HepG2 (cell line): ENCODE results near the gene WNT10A. TPM values are rescaled to one million over a fixed set of nuclear protein-coding genes. Genes with fewer than 3 reads are reported as not detected.

Experiments
- ATAC-seq: fragments of 200-7000 bp; cut with Tn5 transposase; 3 replicates; pipeline ENCODE4 v1.9.1; 2020; ENCODE audit warnings: mild to moderate bottlenecking, moderate library complexity
- BruUV-seq: library from RNA; stranded (reverse); fragments of 400-500 nt; replicated peaks from 2 replicates; lab custom pipeline; 2021; lab: Mats Ljungman, UMichigan
- CTCF ChIA-PET: fragments of 300-600 bp; formaldehyde crosslinking; extraction: SDS; loops from one replicate; lab custom pipeline; 2021; ENCODE audit warnings: low total read pairs, inconsistent platforms, low intra/inter-chr PET ratio; lab: Yijun Ruan, JAX
- POLR2A ChIA-PET: fragments of 350-600 bp; sonication (Branson Sonifier 250); formaldehyde crosslinking; loops from one replicate; lab custom pipeline; 2020; ENCODE audit warnings: antibody characterized with exemption, inconsistent platforms; lab: Yijun Ruan, JAX
- DNase-seq: peaks from one replicate; pipeline ENCODE4 v3.0.0-alpha.2; 2015; ENCODE audit warnings: low spot score
- FAIRE-seq: peaks from 3 replicates; lab custom pipeline; 2011; peaks lifted over from hg19 to GRCh38; lab: Jason Lieb, UNC
- H2AFZ ChIP-seq: one replicate; pipeline ENCODE4 v1.6.1; 2011; ENCODE audit warnings: low read length, inconsistent platforms
- H3K27ac ChIP-seq: fragments of 300-600 bp; 3 replicates; pipeline ENCODE4 v1.8.0; 2011; ENCODE audit warnings: mixed run types, mild to moderate bottlenecking, mixed read lengths, low read length, inconsistent platforms; ENCODE audit not compliant: insufficient read depth; ENCODE audit errors: extremely low read length
- H3K27me3 ChIP-seq, 2 experiments: fragments of 200-600 bp in 1 of 2; 2 replicates in 1 of 2; 3 replicates in 1 of 2; pipeline versions ENCODE4 v1.6.0 to v1.8.0; 2011; ENCODE audit warnings: low read length in 2 of 2, mild to moderate bottlenecking in 2 of 2, moderate library complexity in 2 of 2, inconsistent platforms in 1 of 2; ENCODE audit not compliant: insufficient read depth in 2 of 2, control insufficient read depth in 1 of 2
- H3K36me3 ChIP-seq, 2 experiments: fragments of 200-600 bp in 1 of 2; replicated peaks in 1 of 2; 2 replicates in 1 of 2; 3 replicates in 1 of 2; pipeline versions ENCODE4 v1.5.1 to v1.8.0; 2011; ENCODE audit warnings: low read length in 2 of 2, inconsistent platforms in 1 of 2; ENCODE audit not compliant: insufficient read depth in 2 of 2, control insufficient read depth in 1 of 2
- H3K4me1 ChIP-seq: 2 replicates; pipeline ENCODE4 v1.5.1; 2012; ENCODE audit warnings: low read length, inconsistent platforms; ENCODE audit not compliant: insufficient read depth
- H3K4me2 ChIP-seq: 2 replicates; pipeline ENCODE4 v1.6.0; 2011; ENCODE audit warnings: low read depth, low read length, inconsistent platforms
- H3K4me3 ChIP-seq, 3 experiments: fragments of 200-600 bp in 1 of 3; sonication (generic), shearing (Covaris generic) in 1 of 3; replicated peaks in 1 of 3; 2 replicates each; pipeline ENCODE4 v1.5.1; 2011 to 2016; ENCODE audit warnings: low read length in 3 of 3, inconsistent platforms in 2 of 3, low read depth in 2 of 3, mild to moderate bottlenecking in 2 of 3, control low read depth in 1 of 3, mixed read lengths in 1 of 3; ENCODE audit not compliant: insufficient read depth in 1 of 3
- H3K79me2 ChIP-seq: one replicate; pipeline ENCODE4 v1.6.1; 2011; ENCODE audit warnings: low read length, inconsistent platforms; ENCODE audit not compliant: insufficient read depth
- H3K9ac ChIP-seq: 2 replicates; pipeline ENCODE4 v1.6.0; 2011; ENCODE audit warnings: mild to moderate bottlenecking, low read depth, low read length, inconsistent platforms; ENCODE audit not compliant: insufficient read depth
- H3K9me3 ChIP-seq: 2 replicates; pipeline ENCODE4 v1.5.1; 2012; ENCODE audit warnings: mild to moderate bottlenecking, low read length
- H4K20me1 ChIP-seq: 2 replicates; pipeline ENCODE4 v1.6.0; 2011; ENCODE audit warnings: inconsistent platforms, mild to moderate bottlenecking, low read length, moderate library complexity; ENCODE audit not compliant: insufficient read depth
- BRD4 ChIP-seq: sonication (generic); formaldehyde crosslinking; IDR thresholded peaks from 2 replicates; pipeline ENCODE4 v1.4.0; 2020; ENCODE audit warnings: missing genetic modification reagents
- CENPBD1 ChIP-seq: sonication (generic); formaldehyde crosslinking; IDR thresholded peaks from 2 replicates; pipeline ENCODE4 v1.8.0; 2022; ENCODE audit warnings: missing genetic modification reagents, low read depth, mild to moderate bottlenecking, borderline replicate concordance
- DNMT3B ChIP-seq: conservative IDR thresholded peaks from 2 replicates; pipeline ENCODE4 v1.6.1; 2016; ENCODE audit warnings: missing biosample characterization, control low read depth
- GLI4 ChIP-seq: sonication (generic); formaldehyde crosslinking; IDR thresholded peaks from 2 replicates; pipeline ENCODE4 v1.5.1; 2020; ENCODE audit warnings: missing genetic modification reagents, mild to moderate bottlenecking, moderate library complexity, borderline replicate concordance
- KLF13 ChIP-seq: sonication (generic); formaldehyde crosslinking; IDR thresholded peaks from 2 replicates; pipeline ENCODE4 v1.4.0; 2020; ENCODE audit warnings: mild to moderate bottlenecking, missing genetic modification reagents
- SYNCRIP ChIP-seq: fragments of 200-400 bp; formaldehyde crosslinking; IDR thresholded peaks from 2 replicates; pipeline ENCODE4 v1.6.1; 2018; ENCODE audit warnings: mild to moderate bottlenecking, low read depth, low read length; ENCODE audit not compliant: insufficient read depth
- TOPORS ChIP-seq: sonication (generic); formaldehyde crosslinking; IDR thresholded peaks from 2 replicates; pipeline ENCODE4 v1.8.0; 2023; ENCODE audit warnings: mild to moderate bottlenecking, missing genetic modification reagents
- TRIM24 ChIP-seq: sonication (generic); formaldehyde crosslinking; IDR thresholded peaks from 2 replicates; pipeline ENCODE4 v1.8.0; 2022; ENCODE audit warnings: mild to moderate bottlenecking, missing genetic modification reagents
- TSC22D2 ChIP-seq: sonication (generic); formaldehyde crosslinking; IDR thresholded peaks from 2 replicates; pipeline ENCODE4 v1.5.1; 2020; ENCODE audit warnings: missing genetic modification reagents, mild to moderate bottlenecking, borderline replicate concordance
- ZBTB46 ChIP-seq: sonication (generic); formaldehyde crosslinking; IDR thresholded peaks from 2 replicates; pipeline ENCODE4 v1.4.0; 2020; ENCODE audit warnings: mild to moderate bottlenecking, missing genetic modification reagents, borderline replicate concordance
- ZNF337 ChIP-seq: sonication (generic); formaldehyde crosslinking; IDR thresholded peaks from 2 replicates; pipeline ENCODE4 v1.5.1; 2020; ENCODE audit warnings: missing genetic modification reagents, low read depth, mild to moderate bottlenecking, borderline replicate concordance
- ZNF674 ChIP-seq: sonication (generic); formaldehyde crosslinking; IDR thresholded peaks from 2 replicates; pipeline ENCODE4 v1.5.0; 2020; ENCODE audit warnings: low read depth, mild to moderate bottlenecking, missing genetic modification reagents
- ZNF761 ChIP-seq: sonication (generic); formaldehyde crosslinking; conservative IDR thresholded peaks from 2 replicates; pipeline ENCODE4 v1.4.0; 2020; ENCODE audit warnings: mild to moderate bottlenecking, missing genetic modification reagents
- ZSCAN21 ChIP-seq: sonication (generic); formaldehyde crosslinking; IDR thresholded peaks from 2 replicates; pipeline ENCODE4 v1.8.0; 2022; ENCODE audit warnings: mild to moderate bottlenecking, missing genetic modification reagents, moderate library complexity, borderline replicate concordance
- WGBS: methylation state at CpG from one replicate; pipeline ENCODE4 v1.1.6; 2017; ENCODE audit warnings: low lambda C conversion rate; 5-methylcytosine and 5-hydroxymethylcytosine counted together
- in situ Hi-C: cut with HindIII; loops from 2 replicates; pipeline ENCODE4 v1.10.0; 2017; ENCODE audit warnings: low pct_unique_long_range_greater_than_20kb; ENCODE audit not compliant: extremely low pct_ligation_motif_present
- intact Hi-C: fragments of 100-400 bp; cut with micrococcal nuclease; formaldehyde crosslinking; loops from one replicate; pipeline ENCODE4 v1.10.0; 2022; ENCODE audit not compliant: unreplicated experiment
- polyA plus RNA-seq, 8 experiments: library from polyadenylated mRNA; depleted of rRNA in 3 of 8; stranded (reverse) in 7 of 8; unstranded in 1 of 8; fragments of >200 nt; fragmentation: Illumina TruSeq in 4 of 8; extraction: Trizol in 4 of 8; gene quantifications; 2 replicates each; pipeline versions ENCODE4 v1.2.1 to v1.2.3, GENCODE V29; 2011 to 2016; ENCODE audit warnings: low read depth in 4 of 8, missing spikeins in 1 of 8, mixed read lengths in 1 of 8; ENCODE audit not compliant: insufficient read depth in 1 of 8
- total RNA-seq, 5 experiments: library from RNA; depleted of rRNA; stranded (reverse); fragments of >200 nt; fragmentation: Illumina TruSeq; extraction: Trizol; gene quantifications; 2 replicates each; pipeline ENCODE4 v1.2.3, GENCODE V29; 2016; ENCODE audit warnings: low read depth in 1 of 5

The WNT10A gene
- total and polyA plus RNA-seq, 2 of the 13 experiments (the other 11 are each of a cell fraction or from before 2014, with no cell fraction given): 0.03 TPM; not detected in 1

GRCh38 chr2:218850796-218851195 lies 29.9 kb upstream of the WNT10A start (continued):
- TF ChIP-seq ZSCAN21 (CRISPR knock-in tag): no peak
- TF ChIP-seq TSC22D2 (CRISPR knock-in tag): no peak
- TF ChIP-seq CENPBD1 (CRISPR knock-in tag): no peak
- TF ChIP-seq KLF13 (CRISPR knock-in tag): no peak

GRCh38 chr2:218851286-218851685 lies 29.4 kb upstream of the WNT10A start:
- Histone ChIP-seq H3K79me2 (no peaks in the 10 kb centered on the region), H3K36me3 (no peaks in the 10 kb centered on the region), H2AFZ (no peak overlapping the region), H3K27me3 (peaks cover 4 to 58% of the 10 kb centered on the region in 2 experiments; a peak in 4 of 5 replicates), H4K20me1 (no peaks in the 10 kb centered on the region; the same call in 1 of the 2 replicates), H3K27ac (no peak overlapping the region), H3K4me2 (no peak overlapping the region), H3K4me3 (no peak overlapping the region), H3K4me1 (peaks cover 40% of the 10 kb centered on the region), H3K9ac (no peak overlapping the region), H3K9me3 (no peaks in the 10 kb centered on the region)
- intact Hi-C loops: no loop called here
- 7% methylated on average over 3 of the region's 3 CpGs for WGBS
- no TSS peak for BruUV-seq
- DNase-seq (no peak), ATAC-seq (no peak), FAIRE-seq (no peak)
- in situ Hi-C loops: no loop called here
- TF ChIP-seq ZNF761 (CRISPR knock-in tag): no peak
- no peak for TF ChIP-seq SYNCRIP
- no peak for TF ChIP-seq ZBTB46 (CRISPR knock-in tag)
- no peak for TF ChIP-seq TOPORS (CRISPR knock-in tag)
- TF ChIP-seq ZNF674 (CRISPR knock-in tag): no peak
- TF ChIP-seq TRIM24: no peak
- no peak for TF ChIP-seq BRD4 (CRISPR knock-in tag)
- TF ChIP-seq DNMT3B (CRISPR knock-in tag): no peak
- no peak for TF ChIP-seq ZNF337 (CRISPR knock-in tag)
- no peak for TF ChIP-seq GLI4 (CRISPR knock-in tag)
- ChIA-PET POLR2A (no interaction called here), CTCF (no interaction called here)
